GM08714 (cell line): ENCODE results near the gene ANKRD66.

Experiments used
- H3K4me3 ChIP-seq: fragments of 200-500 bp; sonication (Bioruptor generic); 2 replicates; pipeline ENCODE4 v1.5.1; 2014; ENCODE audit warnings: mild to moderate bottlenecking, low read length, inconsistent platforms
- ZNF274 ChIP-seq: IDR thresholded peaks from 2 replicates; pipeline ENCODE4 v1.6.1; 2012; ENCODE audit warnings: mild to moderate bottlenecking, low read depth, low read length

Gene ANKRD66

GRCh38 chr6:46746696-46747095, at the start of gene ANKRD66:
TSS of gene ANKRD66 (plus strand) at chr6:46746933. CDS start at chr6:46751949, 5,016 bp downstream.
- H3K4me3 ChIP-seq: no peak within 1 kb of the TSS
- no peak for TF ChIP-seq ZNF274

- no peak overlapping the region for H3K4me3 ChIP-seq
These were observed 46.8 kb upstream of the ANKRD66 start for GRCh38 chr6:46699970-46700369.

DNA sequence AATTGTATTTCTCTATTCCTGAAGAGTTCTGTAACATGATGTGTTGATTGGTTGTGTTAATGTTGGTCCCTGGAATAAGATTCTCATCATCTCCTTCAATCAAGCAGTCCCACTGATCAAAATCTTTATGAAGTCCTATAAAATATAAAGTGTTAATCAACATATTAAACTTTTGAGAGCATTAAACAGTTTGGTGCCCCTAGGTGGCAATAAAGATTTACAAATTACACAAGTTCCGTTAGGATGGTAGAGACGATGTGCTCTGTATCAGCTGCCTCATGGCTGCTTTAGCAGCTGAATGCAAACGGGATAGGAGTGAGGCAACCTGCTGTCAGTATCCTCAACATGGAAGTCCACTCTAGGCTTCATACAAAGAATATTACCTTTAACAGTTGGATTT, 42.2 kb upstream of the ANKRD66 start:
- no peak overlapping the region for H3K4me3 ChIP-seq
- no peak for TF ChIP-seq ZNF274

More at GRCh38 chr6:46699970-46700369, 46.8 kb upstream of the ANKRD66 start:
- no peak for TF ChIP-seq ZNF274

DNA sequence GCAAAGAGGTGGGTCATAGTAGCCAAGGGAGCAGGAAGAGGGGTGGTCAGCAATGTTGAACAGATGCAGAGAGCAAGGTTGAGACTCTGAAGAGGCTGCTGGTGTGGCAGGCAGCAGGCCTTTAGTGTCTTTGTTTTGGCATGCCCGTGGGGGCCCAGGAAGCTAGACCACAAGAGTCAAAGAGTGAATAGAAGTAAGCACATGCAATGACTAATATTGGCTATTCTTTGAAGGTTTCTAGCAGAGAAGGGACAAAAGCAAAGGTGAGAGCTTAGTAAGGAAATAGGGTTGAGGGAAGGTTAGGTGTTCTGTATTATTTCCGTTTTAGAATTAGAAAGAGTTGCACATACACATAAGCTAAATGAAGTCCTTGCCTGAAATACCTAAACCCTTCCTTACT, 40.3 kb upstream of the ANKRD66 start:
- H3K4me3 ChIP-seq: no peak overlapping the region
- no peak for TF ChIP-seq ZNF274

- TF ChIP-seq ZNF274: no peak
- H3K4me3 ChIP-seq: no peak overlapping the region
These were observed 35.2 kb upstream of the ANKRD66 start for GRCh38 chr6:46711491-46711890.

- no peak for TF ChIP-seq ZNF274
- H3K4me3 ChIP-seq: no peak overlapping the region
These were observed 31.6 kb upstream of the ANKRD66 start for GRCh38 chr6:46715141-46715540.

DNA sequence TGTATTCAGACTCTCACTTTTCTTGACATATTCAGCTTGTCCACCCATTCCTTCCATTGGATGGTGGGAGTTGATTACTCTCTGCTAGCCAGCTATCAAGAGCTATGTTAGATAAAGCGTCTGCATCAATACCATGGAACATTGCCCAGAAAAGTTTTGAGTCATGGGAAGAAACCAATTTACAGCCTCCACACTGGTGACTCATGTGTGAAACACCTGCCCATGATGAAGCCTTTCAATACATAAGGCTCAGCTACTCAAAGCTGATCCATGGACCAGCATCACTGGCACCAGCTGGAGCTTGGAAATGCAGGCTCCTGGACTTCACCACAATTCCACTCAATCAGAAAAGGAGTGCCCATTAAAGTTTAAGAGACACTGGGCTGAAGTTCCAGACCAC, 27.6 kb upstream of the ANKRD66 start:
- no peak overlapping the region for H3K4me3 ChIP-seq
- no peak for TF ChIP-seq ZNF274

GRCh38 chr6:46720401-46720800, 26.3 kb upstream of the ANKRD66 start:
- TF ChIP-seq ZNF274: no peak

DNA sequence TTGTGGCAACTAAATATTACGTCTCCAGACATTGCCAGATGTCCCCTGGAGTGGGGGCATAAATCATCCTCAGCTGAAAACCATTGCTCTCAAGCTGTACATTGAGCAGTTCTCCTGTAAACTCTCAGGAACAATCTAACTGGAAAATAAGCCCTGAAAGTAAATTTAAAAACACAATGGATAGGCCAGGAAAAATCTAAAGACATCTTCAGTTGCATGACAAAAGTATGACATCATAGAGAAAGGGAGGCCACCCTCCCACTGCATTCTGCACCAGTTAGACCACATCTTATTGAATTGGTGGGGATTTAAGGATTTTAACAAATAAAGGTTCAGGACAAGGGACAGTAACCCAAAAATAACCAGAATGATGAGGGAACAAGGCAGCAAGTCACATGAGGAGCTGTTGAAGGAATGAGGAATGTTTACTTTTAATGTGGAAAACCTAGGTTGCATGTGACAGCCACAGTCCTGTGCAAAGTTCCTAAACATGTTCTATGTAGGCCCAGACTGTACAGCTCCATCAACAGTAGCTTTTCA, 16.9 kb upstream of the ANKRD66 start:
- no peak for TF ChIP-seq ZNF274
- H3K4me3 ChIP-seq: no peak overlapping the region

More at GRCh38 chr6:46720401-46720800, 26.3 kb upstream of the ANKRD66 start:
- H3K4me3 ChIP-seq: no peak overlapping the region

GRCh38 chr6:46730921-46731461, 15.7 kb upstream of the ANKRD66 start:
- no peak for TF ChIP-seq ZNF274
- no peak overlapping the region for H3K4me3 ChIP-seq

GRCh38 chr6:46733341-46733801, 13.4 kb upstream of the ANKRD66 start:
- TF ChIP-seq ZNF274: no peak
- no peak overlapping the region for H3K4me3 ChIP-seq

GRCh38 chr6:46734867-46735719, 11.6 kb upstream of the ANKRD66 start, which contains the start of gene PLA2G7:
TSS of gene PLA2G7 (minus strand) at chr6:46735375. CDS start at chr6:46722891, 12,484 bp downstream.
- no peak for TF ChIP-seq ZNF274
- H3K4me3 ChIP-seq: no peak within 1 kb of the TSS

DNA sequence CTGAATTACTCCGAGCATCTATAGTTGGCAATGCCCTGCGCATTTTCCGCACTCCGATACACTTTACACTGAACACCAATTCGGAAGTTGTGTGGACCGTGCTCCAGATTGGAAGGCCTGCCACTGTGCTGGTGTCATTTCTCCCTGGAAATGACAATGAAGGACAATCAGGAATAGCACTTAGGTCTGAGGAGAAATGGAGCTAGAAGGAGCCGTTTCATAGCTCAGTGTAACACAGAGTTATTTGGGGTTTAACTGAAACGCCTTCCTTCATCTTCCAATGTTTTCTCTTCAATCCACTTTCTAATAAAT, 11.1 kb upstream of the ANKRD66 start:
- H3K4me3 ChIP-seq: no peak overlapping the region
- TF ChIP-seq ZNF274: no peak

DNA sequence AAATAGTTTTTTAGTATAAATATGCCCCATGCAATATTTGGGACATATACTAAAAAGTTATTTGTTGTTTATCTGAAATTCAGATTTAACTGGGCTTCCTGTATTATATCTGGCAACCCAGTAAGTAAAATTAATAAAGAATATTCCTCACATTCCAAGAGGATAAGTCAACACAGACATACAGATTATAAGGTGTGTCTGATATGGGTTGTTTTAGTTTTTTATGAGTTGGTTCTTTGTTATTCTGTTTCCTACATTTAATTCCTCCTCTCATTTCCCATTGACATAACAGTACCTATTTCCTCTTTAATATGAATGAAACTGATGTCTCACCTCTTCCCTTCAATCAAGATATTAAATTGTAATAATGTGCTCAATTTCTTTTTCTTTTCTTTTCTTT, 9.8 kb upstream of the ANKRD66 start:
- no peak overlapping the region for H3K4me3 ChIP-seq
- no peak for TF ChIP-seq ZNF274

DNA sequence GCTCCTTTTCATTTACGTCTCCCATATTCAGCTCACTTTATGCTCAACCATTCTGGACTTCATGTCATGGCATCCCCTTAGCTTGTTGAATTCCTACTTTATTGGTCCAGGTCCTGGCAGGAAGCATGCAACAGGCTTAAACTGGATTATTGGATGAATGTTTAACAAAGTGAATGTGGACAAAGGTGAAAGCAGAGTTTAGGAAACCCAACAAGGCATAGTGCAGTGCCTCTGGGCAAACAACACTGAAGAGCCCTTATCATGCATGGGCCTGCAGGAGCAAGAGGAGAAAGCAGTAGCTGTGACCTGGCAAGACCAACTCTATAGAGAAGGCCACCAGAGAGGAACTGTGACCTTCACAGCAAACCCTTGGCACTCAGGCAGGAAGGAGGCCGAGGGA, 5.3 kb upstream of the ANKRD66 start:
- no peak for TF ChIP-seq ZNF274
- no peak overlapping the region for H3K4me3 ChIP-seq
